ENCODE measurements around the gene CNN2. TPM values are rescaled to one million over a fixed set of nuclear protein-coding genes. Genes with fewer than 3 reads are reported as not detected.

CNN2 gene
- total RNA-seq, 1 donor from 2014 or later: 285 TPM

- DNase-seq (ENCODE audit: extremely low read depth, low read depth, low spot score): no peak
Measured at GRCh38 chr19:995051-995827, 31.2 kb upstream of the CNN2 start.

DNA sequence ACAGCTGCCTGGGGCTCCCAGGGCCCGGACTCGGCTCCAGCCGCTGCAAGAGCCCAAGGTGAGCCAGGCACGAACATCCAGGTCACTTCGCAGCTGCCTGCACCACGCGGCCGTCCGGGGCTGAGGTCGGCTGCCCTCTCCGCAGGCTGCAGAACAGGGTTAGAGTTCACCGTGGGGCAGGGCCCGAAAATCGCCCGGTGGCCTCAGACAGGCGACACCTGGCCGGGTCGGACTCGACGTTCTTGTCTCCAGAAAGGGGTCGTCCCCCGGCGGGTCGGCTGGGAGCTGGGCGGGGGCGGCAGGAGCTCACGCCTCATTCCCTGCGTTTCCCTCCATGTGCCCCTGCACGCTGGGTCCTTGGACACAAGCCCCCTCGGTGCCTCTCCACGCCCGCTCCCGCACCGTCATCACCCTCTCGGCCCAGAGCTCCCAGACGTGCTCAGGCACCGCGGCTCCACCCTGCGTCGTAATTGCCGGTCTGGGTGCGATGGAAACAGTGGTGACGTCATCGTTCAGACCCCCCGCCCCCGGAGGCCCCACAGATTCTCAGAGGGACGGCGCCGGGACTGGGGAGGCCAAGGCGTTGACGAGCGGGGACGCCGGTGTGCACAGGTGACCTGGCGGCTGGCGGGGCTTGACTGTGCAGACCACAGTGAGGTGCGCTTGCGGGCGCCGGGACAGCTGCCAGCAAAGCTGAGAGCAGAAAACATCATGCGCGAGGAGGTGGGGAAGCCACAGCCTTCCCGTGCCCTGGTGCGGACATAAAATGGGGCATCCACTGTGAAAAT, 30.2 kb upstream of the CNN2 start:
- no peak for DNase-seq (ENCODE audit: extremely low read depth, low read depth, low spot score)

DNA sequence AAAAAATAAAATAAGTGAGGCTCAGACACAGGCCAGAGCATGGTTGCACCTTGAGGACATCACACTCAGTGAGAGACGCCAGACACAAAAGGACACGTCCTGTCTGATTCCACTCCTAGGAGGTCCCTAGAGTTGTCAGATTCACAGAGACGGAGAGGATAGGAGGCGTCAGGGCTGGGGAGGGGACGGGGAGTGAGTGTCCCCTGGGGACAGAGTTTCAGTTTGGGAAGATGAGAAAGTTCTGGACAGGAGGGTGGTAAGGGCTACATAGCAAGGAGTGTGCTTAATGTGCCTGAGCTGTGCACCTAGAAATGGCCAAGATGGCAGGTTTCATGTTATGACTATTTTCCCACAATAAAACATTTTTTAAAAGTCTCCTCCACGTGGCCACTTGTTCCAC, 28.3 kb upstream of the CNN2 start:
- no peak for DNase-seq (ENCODE audit: extremely low read depth, low read depth, low spot score)

- DNase-seq (ENCODE audit: extremely low read depth, low read depth, low spot score): no peak
Measured at GRCh38 chr19:999379-999719, 27.1 kb upstream of the CNN2 start.

GRCh38 chr19:1000095-1000494, 26.3 kb upstream of the CNN2 start, which contains the start of gene GRIN3B:
TSS of gene GRIN3B (plus strand) at chr19:1000419. CDS start at chr19:1000438, 19 bp downstream.
- no peak for DNase-seq (ENCODE audit: extremely low read depth, low read depth, low spot score)

- no peak for DNase-seq (ENCODE audit: extremely low read depth, low read depth, low spot score)
Measured at GRCh38 chr19:1000591-1001537, 25.5 kb upstream of the CNN2 start.

GRCh38 chr19:1001538-1002166, 24.8 kb upstream of the CNN2 start:
- no peak for DNase-seq (ENCODE audit: extremely low read depth, low read depth, low spot score)

- DNase-seq (ENCODE audit: extremely low read depth, low read depth, low spot score): no peak
Measured at GRCh38 chr19:1002600-1002999, 23.8 kb upstream of the CNN2 start.

DNA sequence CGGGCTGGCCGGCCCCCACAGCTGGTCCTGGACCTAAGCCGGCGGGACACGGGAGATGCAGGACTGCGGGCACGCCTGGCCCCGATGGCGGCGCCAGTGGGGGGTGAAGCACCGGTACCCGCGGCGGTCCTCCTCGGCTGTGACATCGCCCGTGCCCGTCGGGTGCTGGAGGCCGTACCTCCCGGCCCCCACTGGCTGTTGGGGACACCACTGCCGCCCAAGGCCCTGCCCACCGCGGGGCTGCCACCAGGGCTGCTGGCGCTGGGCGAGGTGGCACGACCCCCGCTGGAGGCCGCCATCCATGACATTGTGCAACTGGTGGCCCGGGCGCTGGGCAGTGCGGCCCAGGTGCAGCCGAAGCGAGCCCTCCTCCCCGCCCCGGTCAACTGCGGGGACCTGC, 23.1 kb upstream of the CNN2 start:
- DNase-seq (ENCODE audit: extremely low read depth, low read depth, low spot score): no peak

DNA sequence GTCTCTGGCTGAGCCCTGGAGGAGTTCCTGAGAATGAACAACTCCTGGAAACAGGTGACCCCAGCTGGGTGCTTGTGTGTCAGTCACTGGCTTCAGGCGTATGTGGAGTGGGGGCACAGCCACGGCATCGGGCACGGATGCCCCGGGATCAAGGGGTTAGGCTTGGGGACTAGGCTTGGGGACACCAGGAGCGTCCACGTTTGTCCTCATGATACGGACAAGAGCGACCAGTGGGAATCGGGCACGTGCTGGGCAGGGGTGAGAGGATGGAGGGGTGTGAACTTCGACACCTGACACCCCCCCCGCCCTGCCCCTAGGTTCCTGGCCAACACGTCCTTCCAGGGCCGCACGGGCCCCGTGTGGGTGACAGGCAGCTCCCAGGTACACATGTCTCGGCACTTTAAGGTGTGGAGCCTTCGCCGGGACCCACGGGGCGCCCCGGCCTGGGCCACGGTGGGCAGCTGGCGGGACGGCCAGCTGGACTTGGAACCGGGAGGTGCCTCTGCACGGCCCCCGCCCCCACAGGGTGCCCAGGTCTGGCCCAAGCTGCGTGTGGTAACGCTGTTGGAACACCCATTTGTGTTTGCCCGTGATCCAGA, 22.1 kb upstream of the CNN2 start:
- no peak for DNase-seq (ENCODE audit: extremely low read depth, low read depth, low spot score)

- no peak for DNase-seq (ENCODE audit: extremely low read depth, low read depth, low spot score)
Measured at GRCh38 chr19:1004803-1005664, 21.4 kb upstream of the CNN2 start.

GRCh38 chr19:1006711-1007398, 19.6 kb upstream of the CNN2 start:
- no peak for DNase-seq (ENCODE audit: extremely low read depth, low read depth, low spot score)

GRCh38 chr19:1007399-1008251, 18.8 kb upstream of the CNN2 start:
- no peak for DNase-seq (ENCODE audit: extremely low read depth, low read depth, low spot score)

- DNase-seq (ENCODE audit: extremely low read depth, low read depth, low spot score): no peak
Measured at GRCh38 chr19:1008268-1009040, 18.0 kb upstream of the CNN2 start.

GRCh38 chr19:1009041-1009980, 17.1 kb upstream of the CNN2 start:
- DNase-seq (ENCODE audit: extremely low read depth, low read depth, low spot score): no peak

DNA sequence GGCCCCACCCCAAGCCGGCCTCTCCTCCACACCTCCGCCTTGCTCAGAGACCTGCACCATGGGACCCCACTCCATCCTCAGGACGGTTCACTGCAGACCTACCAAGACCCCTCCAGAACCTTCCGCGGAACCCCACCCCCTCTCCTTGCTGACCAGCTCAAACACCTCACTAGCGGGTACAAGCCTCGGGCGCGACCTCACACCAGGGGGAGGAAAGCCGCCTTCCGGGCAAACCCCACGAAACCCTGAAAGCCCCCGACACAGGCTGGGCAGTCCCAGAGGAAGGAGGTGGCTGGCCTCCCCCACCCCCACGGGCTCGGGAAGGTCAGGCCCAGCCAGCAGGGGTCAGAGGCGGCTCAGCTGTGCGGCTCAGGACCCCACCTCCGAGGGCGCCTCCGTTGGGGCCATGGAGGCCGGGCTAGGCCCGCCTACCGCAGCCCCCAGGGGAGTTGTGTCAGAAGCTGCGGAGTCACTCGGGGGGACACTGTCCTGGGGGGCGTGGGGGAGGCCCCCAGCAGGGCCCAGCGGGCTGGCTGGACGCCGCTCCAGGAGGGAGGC, 16.3 kb upstream of the CNN2 start:
- no peak for DNase-seq (ENCODE audit: extremely low read depth, low read depth, low spot score)

Measured in glomerular endothelial cell (primary cell).